ENCODE data around the gene PPP1R1C.
A peak's percentile ranks its signal among the peaks of the same experiment; 100 is the strongest.

The PPP1R1C gene

GRCh38 chr2:182133195-182133891 is 147.7 kb downstream of the PPP1R1C start:
- CTCF ChIA-PET = interaction anchor here (0.6 kb wide), 1 partner anchor 8 kb away, joined by 3 read pairs; no protein-coding TSS in a partner anchor

DNA sequence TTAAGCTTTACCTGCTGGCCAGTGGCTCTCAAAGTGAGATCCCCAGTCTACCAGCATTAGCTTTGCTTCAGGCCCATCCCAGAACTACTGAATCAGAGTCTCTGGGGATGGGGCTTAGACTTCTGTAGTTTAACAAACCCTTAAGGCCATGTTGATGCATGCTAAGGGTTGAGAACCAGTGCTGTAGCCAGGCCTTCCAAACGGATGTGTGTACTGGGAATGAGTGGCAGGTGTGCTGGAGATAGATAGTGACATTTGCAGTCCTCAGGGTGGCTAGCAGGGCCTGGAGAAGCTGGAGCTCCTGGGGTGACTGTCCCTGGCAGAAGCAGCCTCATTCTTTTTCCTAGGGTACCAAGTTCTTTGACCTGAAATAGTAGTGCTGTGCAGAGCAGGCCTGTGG is 148.5 kb downstream of the PPP1R1C start:
- TF ChIP-seq, protein P1, sequence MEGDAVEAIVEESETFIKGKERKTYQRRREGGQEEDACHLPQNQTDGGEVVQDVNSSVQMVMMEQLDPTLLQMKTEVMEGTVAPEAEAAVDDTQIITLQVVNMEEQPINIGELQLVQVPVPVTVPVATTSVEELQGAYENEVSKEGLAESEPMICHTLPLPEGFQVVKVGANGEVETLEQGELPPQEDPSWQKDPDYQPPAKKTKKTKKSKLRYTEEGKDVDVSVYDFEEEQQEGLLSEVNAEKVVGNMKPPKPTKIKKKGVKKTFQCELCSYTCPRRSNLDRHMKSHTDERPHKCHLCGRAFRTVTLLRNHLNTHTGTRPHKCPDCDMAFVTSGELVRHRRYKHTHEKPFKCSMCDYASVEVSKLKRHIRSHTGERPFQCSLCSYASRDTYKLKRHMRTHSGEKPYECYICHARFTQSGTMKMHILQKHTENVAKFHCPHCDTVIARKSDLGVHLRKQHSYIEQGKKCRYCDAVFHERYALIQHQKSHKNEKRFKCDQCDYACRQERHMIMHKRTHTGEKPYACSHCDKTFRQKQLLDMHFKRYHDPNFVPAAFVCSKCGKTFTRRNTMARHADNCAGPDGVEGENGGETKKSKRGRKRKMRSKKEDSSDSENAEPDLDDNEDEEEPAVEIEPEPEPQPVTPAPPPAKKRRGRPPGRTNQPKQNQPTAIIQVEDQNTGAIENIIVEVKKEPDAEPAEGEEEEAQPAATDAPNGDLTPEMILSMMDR (conservative IDR thresholded peaks at IDR 0.05; ENCODE audit: low read depth) = no peak
- no peak overlapping the region for H3K27ac ChIP-seq
- CTCF ChIA-PET = no interaction called here
- DNase-seq (ENCODE audit: low spot score) = no peak
- POLR2A ChIA-PET (ENCODE audit: low non-redundant PET) = no interaction called here

More at GRCh38 chr2:182133195-182133891, 147.7 kb downstream of the PPP1R1C start:
- H3K27ac ChIP-seq = no peak overlapping the region
- TF ChIP-seq, protein P1 (conservative IDR thresholded peaks at IDR 0.05; ENCODE audit: low read depth) = no peak
- POLR2A ChIA-PET (ENCODE audit: low non-redundant PET) = no interaction called here
- peak; percentile 5 for DNase-seq (ENCODE audit: low spot score)

DNA sequence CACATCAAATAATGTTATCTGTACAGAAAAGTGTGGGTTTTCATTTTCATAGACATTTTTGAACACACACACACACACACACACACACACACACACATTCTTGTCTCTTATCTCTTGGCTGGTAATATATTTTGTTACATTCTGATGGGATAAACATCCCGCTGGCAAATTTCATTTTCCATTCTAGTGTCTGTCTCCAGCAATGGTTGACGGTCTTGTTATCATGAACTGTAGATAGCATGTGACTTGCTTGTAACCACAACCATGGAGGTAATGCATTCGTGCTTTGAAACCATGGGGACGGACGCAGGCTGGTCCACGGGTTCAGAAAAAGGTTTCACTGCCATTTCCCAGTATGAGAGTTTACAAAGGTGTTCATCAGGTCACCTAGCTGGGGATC is 156.4 kb downstream of the PPP1R1C start:
- TF ChIP-seq, protein P1 (conservative IDR thresholded peaks at IDR 0.05; ENCODE audit: low read depth) = no peak
- no peak for DNase-seq (ENCODE audit: low spot score)
- H3K27ac ChIP-seq = no peak overlapping the region
- ChIA-PET CTCF (interaction anchor here (0.6 kb wide), 2 partner anchors 12 to 25 kb away, joined by 4 to 7 read pairs; no protein-coding TSS in a partner anchor), POLR2A (ENCODE audit: low non-redundant PET) (no interaction called here)

- POLR2A ChIA-PET (ENCODE audit: low non-redundant PET) = no interaction called here
- no peak overlapping the region for H3K27ac ChIP-seq
- TF ChIP-seq, protein P1 (conservative IDR thresholded peaks at IDR 0.05; ENCODE audit: low read depth) = no peak
- DNase-seq (ENCODE audit: low spot score) = no peak
- CTCF ChIA-PET = no interaction called here
Measured at GRCh38 chr2:182144041-182144775, 158.6 kb downstream of the PPP1R1C start.

DNA sequence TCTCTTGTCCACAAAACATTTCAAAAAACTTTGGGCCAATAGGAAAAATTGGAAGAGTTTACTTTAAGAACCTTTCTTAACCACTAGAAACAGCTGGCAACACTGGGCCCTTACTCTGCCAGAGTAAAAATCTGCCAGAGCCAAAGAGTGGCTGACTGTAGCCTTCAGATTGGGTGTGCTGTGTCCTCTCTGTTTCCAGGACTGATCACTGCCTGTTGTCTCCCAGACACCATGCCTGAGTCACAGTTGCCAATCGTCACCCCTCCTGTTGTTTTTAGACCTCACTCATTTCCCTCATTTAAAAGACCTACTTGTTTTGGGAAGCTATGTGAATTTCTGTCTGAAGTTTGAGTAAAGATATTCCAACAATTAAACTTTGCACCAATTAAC is 159.1 kb downstream of the PPP1R1C start:
- CTCF ChIA-PET = interaction anchor here (0.7 kb wide), 1 partner anchor 386 kb away, joined by 4 read pairs; no protein-coding TSS in a partner anchor
- DNase-seq (ENCODE audit: low spot score) = no peak
- POLR2A ChIA-PET (ENCODE audit: low non-redundant PET) = no interaction called here
- TF ChIP-seq, protein P1 (conservative IDR thresholded peaks at IDR 0.05; ENCODE audit: low read depth) = no peak
- no peak overlapping the region for H3K27ac ChIP-seq

DNA sequence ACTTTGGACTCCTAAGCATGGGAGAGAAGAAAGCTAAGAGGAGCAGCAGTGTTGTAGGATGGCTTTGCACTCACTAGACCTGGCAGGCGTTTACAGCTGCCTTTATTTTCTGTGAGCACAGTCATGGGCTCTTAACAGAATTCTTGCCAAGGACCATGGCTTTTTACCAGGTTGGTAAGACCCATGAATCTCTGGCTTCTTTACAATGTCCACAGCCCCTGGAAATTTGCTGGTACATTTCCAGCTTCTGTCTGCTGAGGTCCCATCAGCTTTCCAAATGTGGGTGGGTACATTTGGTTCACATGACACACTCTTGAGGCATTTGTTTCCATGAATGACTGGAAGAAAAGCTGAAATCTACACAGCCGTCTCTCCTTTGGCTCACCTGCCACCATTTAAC is 162.7 kb downstream of the PPP1R1C start:
- H3K27ac ChIP-seq = no peak overlapping the region
- no peak for DNase-seq (ENCODE audit: low spot score)
- ChIA-PET CTCF (no interaction called here), POLR2A (ENCODE audit: low non-redundant PET) (no interaction called here)
- TF ChIP-seq, protein P1 (conservative IDR thresholded peaks at IDR 0.05; ENCODE audit: low read depth) = no peak
